GM18507 (cell line): ENCODE data around the gene CDX1.

ENCODE experiments used
- DNase-seq: peaks from one replicate; pipeline ENCODE4 v3.0.0; 2011; ENCODE audit warnings: low read depth; ENCODE audit not compliant: insufficient read length; ENCODE audit errors: extremely low spot score
- FAIRE-seq: peaks from 2 replicates; lab custom pipeline; 2011; peaks lifted over from hg19 to GRCh38; lab: Jason Lieb, UNC

The CDX1 gene

GRCh38 chr5:150143350-150144245 lies 23.0 kb upstream of the CDX1 start:
- DNase-seq (no peak), FAIRE-seq (no peak)

- FAIRE-seq = no peak
Measured at GRCh38 chr5:150144246-150144801, 22.3 kb upstream of the CDX1 start.

GRCh38 chr5:150144879-150145278 lies 21.7 kb upstream of the CDX1 start:
- no peak for DNase-seq
- no peak for FAIRE-seq

More at GRCh38 chr5:150144246-150144801, 22.3 kb upstream of the CDX1 start:
- DNase-seq = no peak

GRCh38 chr5:150146235-150146634 lies 20.3 kb upstream of the CDX1 start:
- DNase-seq (no peak), FAIRE-seq (no peak)

- DNase-seq (no peak), FAIRE-seq (no peak)
Measured at GRCh38 chr5:150146862-150147601, 19.5 kb upstream of the CDX1 start.

- FAIRE-seq = no peak
- DNase-seq = no peak
Measured at GRCh38 chr5:150147670-150148069, 18.9 kb upstream of the CDX1 start.

GRCh38 chr5:150148117-150148927 lies 18.3 kb upstream of the CDX1 start:
- no peak for FAIRE-seq
- no peak for DNase-seq

GRCh38 chr5:150149618-150150017 lies 17.0 kb upstream of the CDX1 start:
- FAIRE-seq (no peak), DNase-seq (no peak)

GRCh38 chr5:150152636-150153462 lies 13.7 kb upstream of the CDX1 start:
- no peak for FAIRE-seq
- DNase-seq = no peak

- FAIRE-seq = no peak
- no peak for DNase-seq
Measured at GRCh38 chr5:150153483-150153882, 13.1 kb upstream of the CDX1 start.

- FAIRE-seq = no peak
- no peak for DNase-seq
Measured at GRCh38 chr5:150153957-150154617, 12.5 kb upstream of the CDX1 start.

- FAIRE-seq (no peak), DNase-seq (no peak)
Measured at GRCh38 chr5:150154618-150155128, 11.9 kb upstream of the CDX1 start.

- DNase-seq (peak; percentile 22), FAIRE-seq (no peak)
Measured at GRCh38 chr5:150155258-150156026, 11.1 kb upstream of the CDX1 start, which contains the start of gene PDGFRB. Gene PDGFRB (minus strand): TSS chr5:150155845. CDS start chr5:150137047, 18,798 bp downstream.

- FAIRE-seq (no peak), DNase-seq (no peak)
Measured at GRCh38 chr5:150156027-150156368, 10.6 kb upstream of the CDX1 start.

GRCh38 chr5:150156540-150156939 lies 10.0 kb upstream of the CDX1 start:
- FAIRE-seq = no peak
- DNase-seq = no peak

- FAIRE-seq = no peak
- no peak for DNase-seq
Measured at GRCh38 chr5:150157168-150157567, 9.4 kb upstream of the CDX1 start.

- DNase-seq (no peak), FAIRE-seq (no peak)
Measured at GRCh38 chr5:150158170-150158949, 8.2 kb upstream of the CDX1 start.
